HFF-Myc (cell line): ENCODE measurements around the gene F11R.
"Not testable (repeated sequence)": the region's sequence is repeated elsewhere in the genome, so short reads cannot be mapped to it uniquely, and the experiment has no call there.

Experiments
- DNase-seq: peaks from one replicate; pipeline ENCODE4 v3.0.0-alpha.2; 2011; ENCODE audit warnings: low read depth; ENCODE audit errors: extremely low read depth
- H3K4me3 ChIP-seq: replicated peaks from 2 replicates; pipeline ENCODE4 v1.5.1; 2011; ENCODE audit warnings: low read depth, mild to moderate bottlenecking, control low read depth, low read length
- TF ChIP-seq, protein P1 (sequence below): IDR thresholded peaks from 2 replicates; pipeline ENCODE4 v1.5.1; 2012; ENCODE audit warnings: mild to moderate bottlenecking, low read depth, low read length, control low read depth; ENCODE audit errors: missing control alignments

F11R gene

DNA sequence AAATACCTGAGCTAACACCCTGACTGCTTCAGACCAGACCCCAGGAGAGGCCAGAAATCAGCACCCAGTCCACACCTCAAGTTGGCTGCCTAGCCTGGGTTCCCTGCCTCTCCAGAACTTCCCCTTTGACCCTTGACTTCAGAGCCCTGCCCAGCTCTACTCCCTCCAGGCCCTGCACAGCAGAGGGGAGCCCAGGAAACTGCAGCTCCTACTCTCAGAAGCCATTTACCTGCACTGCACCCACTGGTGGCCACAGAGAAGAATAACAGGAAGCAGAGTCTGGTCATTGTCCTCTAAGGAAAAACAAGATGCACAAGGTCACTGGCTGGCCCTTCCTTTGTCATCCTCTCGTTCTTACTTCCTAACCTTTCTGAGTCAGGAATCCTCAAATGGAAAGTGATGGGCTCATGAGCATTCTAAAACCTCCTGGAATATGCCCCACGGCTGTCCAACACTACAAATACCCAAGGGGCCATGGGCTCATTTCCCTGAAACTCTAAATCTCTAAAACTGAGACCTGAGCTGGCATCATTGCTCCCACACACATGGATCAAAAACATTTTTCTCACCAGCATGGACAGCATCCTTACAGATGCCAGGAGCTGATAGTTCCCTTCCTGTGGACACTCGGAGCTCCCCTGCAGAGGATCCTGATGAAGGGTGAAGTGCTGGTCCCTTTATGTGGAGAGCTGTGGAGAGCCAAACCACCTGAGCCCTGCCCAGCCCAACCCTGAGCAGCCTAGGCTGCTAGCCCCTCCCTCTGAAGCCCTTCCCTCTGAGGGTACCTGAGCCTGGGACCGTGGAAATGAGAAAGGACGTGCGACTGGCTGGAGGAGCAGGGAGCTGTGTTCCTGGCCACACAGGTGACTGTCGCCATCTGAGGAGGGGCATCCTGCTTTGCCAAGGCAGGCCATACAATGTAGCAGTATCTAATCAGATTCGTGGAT, 66.5 kb downstream of the F11R start, which contains the start of gene ITLN2:
Gene ITLN2 (minus strand): TSS at position 652 of the 947 bp plus-strand sequence. CDS start 68 bp downstream, at position 584.
- TF ChIP-seq, protein P1, sequence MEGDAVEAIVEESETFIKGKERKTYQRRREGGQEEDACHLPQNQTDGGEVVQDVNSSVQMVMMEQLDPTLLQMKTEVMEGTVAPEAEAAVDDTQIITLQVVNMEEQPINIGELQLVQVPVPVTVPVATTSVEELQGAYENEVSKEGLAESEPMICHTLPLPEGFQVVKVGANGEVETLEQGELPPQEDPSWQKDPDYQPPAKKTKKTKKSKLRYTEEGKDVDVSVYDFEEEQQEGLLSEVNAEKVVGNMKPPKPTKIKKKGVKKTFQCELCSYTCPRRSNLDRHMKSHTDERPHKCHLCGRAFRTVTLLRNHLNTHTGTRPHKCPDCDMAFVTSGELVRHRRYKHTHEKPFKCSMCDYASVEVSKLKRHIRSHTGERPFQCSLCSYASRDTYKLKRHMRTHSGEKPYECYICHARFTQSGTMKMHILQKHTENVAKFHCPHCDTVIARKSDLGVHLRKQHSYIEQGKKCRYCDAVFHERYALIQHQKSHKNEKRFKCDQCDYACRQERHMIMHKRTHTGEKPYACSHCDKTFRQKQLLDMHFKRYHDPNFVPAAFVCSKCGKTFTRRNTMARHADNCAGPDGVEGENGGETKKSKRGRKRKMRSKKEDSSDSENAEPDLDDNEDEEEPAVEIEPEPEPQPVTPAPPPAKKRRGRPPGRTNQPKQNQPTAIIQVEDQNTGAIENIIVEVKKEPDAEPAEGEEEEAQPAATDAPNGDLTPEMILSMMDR, result peak; percentile 67
- DNase-seq, result no peak
- no peak within 1 kb of the TSS for H3K4me3 ChIP-seq

DNA sequence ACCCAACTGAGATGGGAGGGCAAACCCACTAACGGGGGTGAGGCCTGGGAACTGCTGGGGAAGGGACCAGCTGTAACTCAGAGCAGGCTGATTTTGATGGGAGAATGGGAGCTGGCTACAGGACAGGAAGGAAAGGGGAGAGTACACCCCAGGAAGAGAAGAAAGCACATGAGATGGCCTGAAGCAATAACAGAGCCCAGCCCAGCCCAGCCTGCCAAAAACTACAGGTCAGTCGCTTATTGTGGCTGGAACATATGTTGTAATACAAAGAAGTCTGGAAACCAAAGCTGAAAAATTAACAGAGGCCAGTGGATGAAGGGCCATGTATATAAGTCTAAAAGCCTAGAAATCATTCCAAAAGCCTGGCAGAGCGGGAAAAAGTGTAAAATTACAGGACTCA, 67.9 kb downstream of the F11R start:
- DNase-seq, result no peak
- TF ChIP-seq, protein P1, result no peak
- no peak overlapping the region for H3K4me3 ChIP-seq

DNA sequence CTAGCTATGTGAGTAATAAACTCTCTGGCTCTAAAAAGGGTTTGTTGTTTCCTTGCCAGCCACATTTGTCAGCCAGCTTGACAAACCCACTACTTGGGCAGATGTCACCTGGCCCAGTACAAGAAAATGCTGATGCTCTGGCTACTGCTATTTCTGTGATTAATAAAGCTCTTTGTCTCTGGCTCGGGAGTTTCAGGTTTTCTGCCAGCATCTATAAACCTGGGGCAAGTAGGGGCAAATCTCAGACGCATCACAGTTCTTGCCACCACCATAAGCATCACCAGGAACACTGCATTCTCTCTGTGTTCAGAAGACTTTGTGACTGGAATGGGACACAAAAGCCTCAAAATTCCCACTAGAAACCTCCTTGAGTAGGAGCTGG, 68.8 kb downstream of the F11R start:
- TF ChIP-seq, protein P1, result no peak
- DNase-seq, result no peak
- no peak overlapping the region for H3K4me3 ChIP-seq

DNA sequence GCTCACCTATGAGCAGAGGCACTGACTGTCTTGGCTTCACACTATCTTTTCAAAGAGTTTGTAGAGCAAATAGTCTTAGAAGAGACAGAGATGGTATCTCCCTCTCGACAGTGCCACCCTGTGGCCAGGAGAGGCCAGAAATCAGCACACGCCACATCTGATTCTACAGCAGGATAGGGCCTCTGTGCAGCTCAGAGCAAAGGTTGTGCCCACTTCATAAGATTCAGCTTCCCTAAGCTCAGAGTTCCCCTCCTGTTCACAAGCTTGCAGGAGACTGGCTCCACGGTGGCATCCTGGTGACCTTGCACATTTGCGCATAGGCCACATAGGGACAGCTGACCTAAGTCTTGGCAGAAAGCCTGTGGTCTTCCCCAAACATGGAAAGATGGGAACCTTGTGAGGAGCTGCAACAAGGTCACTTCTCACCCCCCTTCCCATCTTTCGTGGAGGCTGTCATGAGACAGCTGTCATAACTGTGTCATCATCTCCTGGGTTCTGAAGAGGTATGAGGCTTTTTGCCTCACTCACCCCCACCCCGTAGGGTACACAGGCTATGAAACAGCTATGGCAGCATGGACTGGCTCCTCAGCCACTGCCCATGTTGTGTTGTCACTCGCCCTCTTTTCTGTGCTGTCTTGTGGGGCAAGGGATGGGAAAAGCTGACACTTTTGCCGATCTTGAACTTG, 69.4 kb downstream of the F11R start:
- no peak for DNase-seq
- H3K4me3 ChIP-seq, result no peak overlapping the region
- TF ChIP-seq, protein P1, result peak; percentile 69

DNA sequence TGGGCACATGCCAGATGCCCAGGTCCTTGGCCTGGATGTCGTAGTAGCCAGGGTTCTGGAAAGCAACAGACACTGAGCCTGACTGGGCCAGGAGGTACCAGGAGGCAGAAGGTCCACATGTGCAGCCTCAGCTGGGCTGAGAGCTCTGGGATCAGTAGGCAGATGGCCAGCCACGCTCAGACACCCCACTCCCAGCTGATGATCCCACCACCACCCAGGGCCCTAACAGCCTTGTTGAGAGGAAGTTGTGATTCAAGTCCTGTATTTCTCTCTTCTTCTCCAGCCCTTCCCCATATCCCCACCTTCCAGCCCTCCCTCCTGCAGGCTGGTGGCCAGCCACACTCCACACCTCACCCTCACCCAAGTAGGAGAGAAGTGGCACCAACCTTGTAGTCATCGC, 70.3 kb downstream of the F11R start:
- TF ChIP-seq, protein P1, result no peak
- no peak for DNase-seq
- H3K4me3 ChIP-seq, result no peak overlapping the region

DNA sequence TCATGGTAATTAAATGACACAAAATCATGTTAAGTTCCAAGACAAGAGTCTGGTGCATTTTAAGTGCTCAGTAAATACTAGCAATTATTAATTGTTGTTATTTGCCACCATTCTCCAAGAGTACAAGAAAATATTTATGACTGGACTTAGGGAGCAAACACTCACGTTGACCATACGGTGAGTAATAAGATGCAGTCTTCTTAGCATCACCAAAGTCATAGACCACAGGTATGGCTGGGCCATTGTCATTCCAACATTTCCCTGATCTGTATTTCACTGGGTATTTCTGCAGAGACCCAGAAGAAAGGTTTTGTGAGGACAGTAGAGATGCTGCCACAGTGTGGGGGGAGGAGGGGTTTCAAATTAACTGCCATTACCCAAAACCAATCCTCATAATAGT, 71.1 kb downstream of the F11R start:
- DNase-seq, result no peak
- no peak overlapping the region for H3K4me3 ChIP-seq
- TF ChIP-seq, protein P1, result no peak

DNA sequence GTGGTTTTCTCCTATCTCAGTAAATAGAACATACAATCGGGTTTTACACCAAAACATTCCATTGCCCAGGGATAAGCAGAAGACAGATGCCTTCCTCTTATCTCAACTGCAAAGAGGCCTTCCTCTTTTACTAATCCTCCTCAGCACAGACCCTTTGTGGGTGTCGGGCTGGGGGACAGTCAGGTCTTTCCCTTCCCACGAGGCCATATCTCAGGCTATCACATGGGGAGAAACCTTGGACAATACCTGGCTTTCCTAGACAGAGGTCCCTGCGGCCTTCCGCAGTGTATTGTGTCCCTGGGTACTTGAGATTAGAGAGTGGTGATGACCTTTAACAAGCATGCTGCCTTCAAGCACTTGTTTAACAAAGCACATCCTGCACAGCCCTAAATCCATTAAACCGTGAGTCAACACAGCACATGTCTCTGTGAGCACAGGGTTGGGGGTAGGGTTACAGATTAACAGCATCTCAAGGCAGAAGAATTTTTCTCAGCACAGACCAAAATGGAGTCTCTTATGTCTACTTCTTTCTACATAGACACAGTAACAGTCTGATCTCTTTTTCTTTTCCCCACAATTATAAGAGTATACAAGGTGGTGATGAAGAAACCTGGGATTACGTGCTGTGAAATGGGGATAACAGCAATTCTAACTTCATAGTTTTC, 71.6 kb downstream of the F11R start:
- H3K4me3 ChIP-seq, DNase-seq: not testable (repeated sequence)

DNA sequence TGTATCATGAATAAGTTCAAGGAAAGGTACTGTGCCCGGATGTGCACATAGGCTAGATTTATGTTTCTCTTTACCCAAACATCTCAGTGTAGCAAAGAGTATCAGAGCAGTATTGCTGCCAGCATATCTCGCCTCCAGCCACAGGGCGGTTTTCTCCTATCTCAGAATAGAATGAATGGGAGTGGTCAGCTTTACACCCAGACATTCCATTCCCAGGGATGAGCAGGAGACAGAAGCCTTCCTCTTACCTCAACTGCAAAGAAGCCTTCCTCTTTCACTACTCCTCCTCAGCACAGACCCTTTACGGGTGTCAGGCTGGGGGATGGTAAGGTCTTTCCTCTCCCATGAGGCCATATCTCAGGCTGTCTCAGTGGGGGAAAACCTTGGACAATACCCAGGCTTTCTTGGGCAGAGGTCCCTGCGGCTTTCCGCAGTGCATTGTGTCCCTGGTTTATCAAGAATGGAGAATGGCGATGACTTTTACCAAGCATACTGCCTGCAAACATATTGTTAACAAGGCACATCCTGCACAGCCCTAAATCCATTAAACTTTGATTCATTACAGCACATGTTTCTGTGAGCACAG, 73.7 kb downstream of the F11R start:
- H3K4me3 ChIP-seq, DNase-seq: not testable (repeated sequence)

DNA sequence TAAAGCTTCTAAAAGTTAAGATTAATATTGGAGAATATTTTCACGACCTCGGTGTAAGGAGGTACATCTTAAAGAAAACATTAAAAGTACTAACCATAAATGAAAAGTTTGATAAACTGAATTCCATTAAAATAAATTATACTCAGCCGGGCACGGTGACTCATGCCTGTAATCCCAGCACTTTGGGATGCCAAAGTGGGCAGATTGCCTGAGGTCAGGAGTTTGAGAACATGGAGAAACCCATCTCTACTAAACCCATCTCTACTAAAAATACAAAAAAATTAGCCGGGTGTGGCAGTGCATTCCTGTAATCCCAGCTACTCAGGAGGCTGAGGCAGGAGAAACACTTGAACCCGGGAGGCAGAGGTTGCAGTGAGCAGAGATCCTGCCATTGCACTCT, 75.1 kb downstream of the F11R start:
- H3K4me3 ChIP-seq, DNase-seq: not testable (repeated sequence)
